ENCODE data around the gene OR2A1.
"Not testable (repeated sequence)": the region's sequence is repeated elsewhere in the genome, so short reads cannot be mapped to it uniquely, and the experiment has no call there.

GRCh38 chr7:144356860-144357259 is 44.6 kb downstream of the OR2A1 start:
- TF ChIP-seq POLR2A (IDR thresholded peaks at IDR 0.05; ENCODE audit: low read depth); CTCF (IDR thresholded peaks at IDR 0.05); POLR2AphosphoS5 (IDR thresholded peaks at IDR 0.05); EP300 (IDR thresholded peaks at IDR 0.05): not testable (repeated sequence)

Data from esophagus muscularis mucosa (tissue), 4 donors.